HG02884 (cell line): ENCODE results near the gene EIF2S3.
"Not testable (repeated sequence)": the region's sequence is repeated elsewhere in the genome, so short reads cannot be mapped to it uniquely, and the experiment has no call there.

Experiments used
- ATAC-seq: cut with Tn5 transposase; IDR thresholded peaks from one replicate; pipeline ENCODE4 v1.9.1; 2021; ENCODE audit warnings: mild to moderate bottlenecking, moderate library complexity; ENCODE audit not compliant: unreplicated experiment

EIF2S3 gene

GRCh38 chrX:24054182-24055042, at the start of gene EIF2S3:
TSS of gene EIF2S3 (plus strand) at chrX:24054956. CDS start at chrX:24054969, 13 bp downstream.
- ATAC-seq: peak; percentile 89

DNA sequence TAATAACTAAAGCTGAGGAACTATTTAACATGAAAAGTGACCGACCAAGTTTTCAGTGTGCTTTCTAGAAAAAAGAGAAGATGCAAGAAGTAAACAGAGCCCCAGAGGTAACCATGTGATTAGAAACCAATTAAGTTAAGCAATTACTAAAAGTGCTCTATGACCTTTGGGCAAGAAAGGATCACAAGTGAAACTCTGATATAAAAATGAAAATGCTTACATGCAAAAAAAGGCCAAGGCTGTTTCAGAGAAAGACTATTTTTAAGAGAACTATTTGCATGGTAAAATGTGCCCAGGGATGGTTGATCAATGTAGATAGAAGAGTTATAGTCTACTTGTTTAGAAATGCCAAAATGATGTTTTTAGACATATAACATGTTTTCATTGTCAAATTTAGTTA, 49.7 kb upstream of the EIF2S3 start:
- no peak for ATAC-seq

- ATAC-seq: no peak
These were observed 48.9 kb upstream of the EIF2S3 start for GRCh38 chrX:24005867-24006266.

GRCh38 chrX:24012266-24012665, 42.5 kb upstream of the EIF2S3 start:
- no peak for ATAC-seq

- peak; percentile 54 for ATAC-seq
These were observed 40.3 kb upstream of the EIF2S3 start for GRCh38 chrX:24014388-24015018.

DNA sequence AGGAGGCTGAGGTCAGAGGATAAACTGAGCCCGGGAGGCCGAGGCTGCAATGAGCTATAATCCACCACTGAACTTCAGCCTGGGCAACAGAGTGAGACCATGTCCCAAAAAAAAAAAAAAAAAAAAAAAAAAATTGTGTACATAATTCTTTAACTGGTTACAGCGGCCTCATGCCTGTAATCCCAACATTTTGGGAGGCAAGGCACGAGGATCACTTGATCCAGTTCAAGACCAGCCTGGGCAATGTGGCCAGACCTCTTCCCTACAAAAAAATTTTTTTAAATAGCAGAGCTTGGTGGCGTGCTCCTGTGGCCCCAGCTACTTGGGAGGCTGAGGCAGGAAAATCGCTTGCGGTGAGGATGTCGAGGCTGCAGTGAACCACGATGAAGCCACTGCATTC, 37.1 kb upstream of the EIF2S3 start:
- no peak for ATAC-seq

- no peak for ATAC-seq
These were observed 35.9 kb upstream of the EIF2S3 start for GRCh38 chrX:24018809-24019208.

DNA sequence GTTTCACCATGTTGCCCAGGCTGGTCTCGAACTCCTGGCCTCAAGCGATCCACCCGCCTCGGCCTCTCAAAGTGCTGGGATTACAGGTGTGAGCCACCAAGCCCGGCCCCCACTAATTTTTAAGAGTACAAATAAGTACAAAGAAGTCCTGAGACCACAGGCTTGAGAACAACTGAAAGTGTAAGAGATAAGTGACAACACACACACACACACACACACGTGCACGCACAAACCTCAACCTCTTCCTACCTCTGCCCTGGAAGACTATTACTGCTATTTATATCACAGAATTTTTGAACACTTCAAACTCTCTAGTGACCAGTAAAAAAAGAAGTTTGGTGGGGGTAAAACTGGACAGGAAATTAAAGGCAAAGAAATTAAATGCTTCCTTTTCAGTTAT, 35.3 kb upstream of the EIF2S3 start:
- no peak for ATAC-seq

DNA sequence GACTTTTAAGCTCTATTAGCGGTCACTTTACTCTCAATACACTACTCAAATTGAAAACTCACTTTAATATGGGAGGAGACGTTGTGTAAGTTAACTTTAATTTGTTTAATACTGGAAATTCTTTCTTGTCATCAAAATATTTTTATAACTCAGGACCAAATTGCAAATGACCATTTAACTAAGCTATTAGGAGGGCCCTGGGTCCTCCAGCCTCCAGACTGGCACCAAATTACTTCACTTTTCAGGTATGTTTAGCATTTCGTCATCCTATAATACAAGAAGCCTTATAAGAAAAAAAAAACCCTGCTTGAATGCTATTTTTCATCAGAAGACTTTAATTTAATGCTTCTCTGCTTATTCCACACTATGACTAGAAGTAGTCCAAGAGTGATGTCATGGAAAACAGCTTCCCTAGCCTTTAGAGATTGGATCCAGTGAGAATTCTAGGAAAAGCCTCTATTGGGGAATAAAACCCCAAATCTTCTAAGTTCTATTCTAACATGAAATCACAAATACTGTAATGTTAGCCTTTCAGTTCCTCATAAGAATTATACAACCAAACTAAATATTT, 34.4 kb upstream of the EIF2S3 start:
- ATAC-seq: no peak

GRCh38 chrX:24023544-24023943, 31.2 kb upstream of the EIF2S3 start:
- ATAC-seq: no peak

GRCh38 chrX:24023972-24024669, 30.6 kb upstream of the EIF2S3 start:
- no peak for ATAC-seq

DNA sequence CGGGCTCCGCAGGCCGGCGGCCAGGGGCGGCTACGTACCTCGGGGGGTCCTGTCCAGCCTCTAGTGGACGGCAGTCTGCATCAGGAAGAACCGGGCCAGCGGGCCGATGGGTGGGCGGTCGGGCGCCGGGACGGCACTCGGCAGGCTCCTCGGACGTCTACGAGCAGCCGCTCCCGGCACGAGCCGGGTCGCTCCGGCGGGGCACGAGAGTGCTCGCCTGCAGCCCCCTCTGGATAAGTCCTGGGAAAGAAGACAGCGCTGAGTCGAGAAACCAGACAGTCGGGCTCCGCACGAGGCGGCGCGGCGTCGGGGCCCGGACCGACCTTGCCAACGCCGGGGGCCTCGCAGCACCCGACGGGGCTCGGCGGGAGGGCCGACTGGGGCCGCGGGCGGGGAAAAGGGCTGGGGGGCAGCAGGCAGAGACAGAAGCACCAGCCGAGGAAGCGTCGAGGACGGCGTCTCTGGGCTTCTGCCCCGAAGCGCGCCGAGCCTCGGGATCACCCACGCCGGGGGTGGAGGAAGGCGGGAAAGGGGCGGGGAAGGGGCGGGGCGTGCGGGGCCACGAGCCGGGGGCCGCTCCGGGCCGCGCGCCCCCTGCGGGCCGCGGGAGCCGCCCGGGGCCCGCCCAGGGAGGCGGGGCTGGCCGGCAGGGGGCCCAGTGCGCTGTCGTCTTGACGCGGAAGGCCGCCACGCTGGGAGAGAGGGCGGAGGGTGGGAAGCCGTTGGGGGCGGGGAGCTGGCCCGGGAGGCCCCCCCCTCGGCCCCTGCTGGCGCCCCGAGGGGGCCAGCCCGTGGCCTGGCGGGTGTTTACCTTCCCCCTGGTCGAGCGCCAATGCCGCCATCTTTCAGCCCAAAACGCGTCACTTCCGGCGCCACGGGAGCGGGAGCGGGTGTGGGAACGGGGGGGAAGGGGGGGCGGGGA, 29.7 kb upstream of the EIF2S3 start:
- ATAC-seq: peak; percentile 80

- peak; percentile 30 for ATAC-seq
These were observed 28.9 kb upstream of the EIF2S3 start for GRCh38 chrX:24025741-24026403.

- no peak for ATAC-seq
These were observed 28.3 kb upstream of the EIF2S3 start for GRCh38 chrX:24026432-24026831.

- ATAC-seq: no peak
These were observed 27.7 kb upstream of the EIF2S3 start, which contains the start of gene KLHL15 for GRCh38 chrX:24027086-24027485. TSS of gene KLHL15 (minus strand) at chrX:24027186. CDS start at chrX:24006693, 20,493 bp downstream.

- no peak for ATAC-seq
These were observed 26.8 kb upstream of the EIF2S3 start for GRCh38 chrX:24027985-24028384.

DNA sequence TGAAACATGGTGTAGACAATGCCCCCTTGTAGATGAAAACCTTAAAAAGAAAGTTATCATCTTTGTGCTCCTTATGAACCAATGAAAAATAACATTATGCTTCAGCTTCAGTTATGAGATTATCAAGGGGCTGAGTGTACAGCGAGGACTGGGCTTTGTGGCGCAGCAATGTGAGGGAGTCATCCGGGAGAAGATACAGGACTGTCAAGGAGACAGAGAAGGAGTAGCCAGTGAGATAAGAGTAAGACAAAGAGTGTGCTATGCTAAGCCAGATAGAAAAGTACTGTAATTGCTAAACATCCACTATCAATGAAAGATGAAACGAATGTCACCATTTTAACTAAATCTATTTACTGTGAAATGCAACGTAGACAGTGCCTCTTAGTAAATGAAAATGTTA, 24.2 kb upstream of the EIF2S3 start:
- no peak for ATAC-seq

DNA sequence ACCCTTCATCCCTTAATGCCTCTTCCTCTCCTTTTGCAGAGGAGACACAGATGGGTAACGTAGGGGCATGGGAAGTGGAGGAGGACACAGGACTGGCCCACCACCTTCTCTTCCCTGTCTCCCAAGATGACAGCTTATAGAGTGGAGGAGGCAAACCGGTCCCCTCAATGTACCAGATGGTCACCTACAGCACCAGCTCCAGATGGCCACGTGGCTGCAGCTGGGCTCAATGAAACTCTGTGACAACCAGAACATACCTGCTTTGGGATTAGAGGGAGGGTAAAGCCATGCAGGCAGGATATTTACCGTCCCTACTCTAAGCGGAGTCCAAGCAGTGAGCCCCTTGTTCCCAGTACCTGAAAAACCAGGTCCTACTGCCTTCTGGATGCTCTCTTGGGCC, 20.3 kb upstream of the EIF2S3 start:
- no peak for ATAC-seq

GRCh38 chrX:24037729-24038128, 17.0 kb upstream of the EIF2S3 start:
- no peak for ATAC-seq

DNA sequence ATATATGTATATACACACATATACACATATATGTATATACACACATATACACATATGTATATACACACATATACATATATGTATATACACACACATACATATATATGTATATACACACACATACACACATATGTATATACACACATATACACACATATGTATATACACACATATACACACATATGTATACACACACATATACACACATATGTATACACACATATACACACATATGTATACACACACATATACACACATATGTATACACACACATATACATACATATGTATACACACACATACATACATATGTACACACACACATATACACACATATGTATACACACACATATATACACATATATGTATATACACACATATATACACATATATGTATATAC, 8.7 kb upstream of the EIF2S3 start:
- ATAC-seq: not testable (repeated sequence)
